GM12873 (cell line): ENCODE data around the gene CORT.

Source experiments
- CTCF ChIP-seq: IDR thresholded peaks from 2 replicates; pipeline ENCODE4 v1.5.1; 2012; ENCODE audit warnings: low read depth, mild to moderate bottlenecking, moderate library complexity, low read length, control low read depth; ENCODE audit not compliant: insufficient read depth; ENCODE audit errors: missing control alignments

Gene CORT

GRCh38 chr1:10457875-10458274 lies 8.0 kb downstream of the CORT start:
- TF ChIP-seq CTCF, result no peak

GRCh38 chr1:10459184-10459583 lies 9.4 kb downstream of the CORT start:
- TF ChIP-seq CTCF, result no peak

- no peak for TF ChIP-seq CTCF
Observed at GRCh38 chr1:10467078-10467477, 17.2 kb downstream of the CORT start.

- no peak for TF ChIP-seq CTCF
Observed at GRCh38 chr1:10470043-10470442, 20.2 kb downstream of the CORT start.

- no peak for TF ChIP-seq CTCF
Observed at GRCh38 chr1:10471411-10472219, 21.8 kb downstream of the CORT start.

- no peak for TF ChIP-seq CTCF
Observed at GRCh38 chr1:10472220-10473144, 22.7 kb downstream of the CORT start, which contains the start of gene DFFA. Gene DFFA, minus strand, starts transcription at chr1:10472529. Its CDS starts 71 bp downstream, at chr1:10472458.
